SH-SY5Y (cell line): ENCODE measurements around the gene ATRNL1.

Experiments
- GATA2 ChIP-seq: IDR thresholded peaks from 2 replicates; pipeline ENCODE4 v1.6.1; 2011; ENCODE audit warnings: mild to moderate bottlenecking, low read depth, low read length
- GATA3 ChIP-seq: IDR thresholded peaks from 2 replicates; pipeline ENCODE4 v1.6.1; 2011; ENCODE audit warnings: low read depth, mild to moderate bottlenecking, low read length, moderate library complexity

Gene ATRNL1

DNA sequence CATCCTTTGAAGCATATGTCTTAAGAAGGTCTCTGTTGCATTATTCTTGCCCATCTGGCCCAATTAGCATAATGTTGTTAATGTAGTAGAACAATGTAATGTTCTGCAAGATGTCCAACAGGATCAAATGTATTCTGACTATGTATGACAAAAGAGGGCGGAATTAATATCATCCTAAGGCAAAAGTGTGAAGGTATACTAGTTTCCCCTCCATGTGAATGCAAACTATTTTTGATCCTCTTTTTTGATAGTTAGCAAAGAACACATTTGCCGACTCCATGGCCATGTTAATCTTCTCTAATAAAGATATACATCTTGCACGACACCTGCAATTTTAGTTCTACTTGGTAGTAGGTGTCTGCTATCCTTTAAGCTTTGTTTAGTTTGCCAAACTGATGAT is 157.6 kb downstream of the ATRNL1 start:
- no peak for TF ChIP-seq GATA2
- TF ChIP-seq GATA3, result no peak

DNA sequence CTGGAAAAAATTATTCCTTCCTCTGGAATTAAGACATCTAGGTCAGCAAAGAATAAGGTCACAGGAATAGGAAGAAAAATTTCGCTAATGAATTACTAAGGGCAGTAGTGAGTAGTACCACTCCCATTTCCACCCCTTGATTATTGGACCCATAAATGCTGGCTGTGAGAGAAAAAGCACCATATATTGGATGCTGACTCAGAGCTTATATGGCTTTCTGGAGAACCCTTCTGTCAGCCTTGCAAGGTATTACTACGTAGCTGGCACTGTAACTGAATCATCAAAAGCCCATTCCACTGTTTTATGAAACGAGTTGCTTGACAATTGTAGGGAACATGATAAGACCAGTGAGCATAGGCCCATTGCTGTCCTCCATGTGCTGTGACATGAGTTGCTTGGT is 179.3 kb downstream of the ATRNL1 start:
- TF ChIP-seq GATA2 (no peak), GATA3 (no peak)

DNA sequence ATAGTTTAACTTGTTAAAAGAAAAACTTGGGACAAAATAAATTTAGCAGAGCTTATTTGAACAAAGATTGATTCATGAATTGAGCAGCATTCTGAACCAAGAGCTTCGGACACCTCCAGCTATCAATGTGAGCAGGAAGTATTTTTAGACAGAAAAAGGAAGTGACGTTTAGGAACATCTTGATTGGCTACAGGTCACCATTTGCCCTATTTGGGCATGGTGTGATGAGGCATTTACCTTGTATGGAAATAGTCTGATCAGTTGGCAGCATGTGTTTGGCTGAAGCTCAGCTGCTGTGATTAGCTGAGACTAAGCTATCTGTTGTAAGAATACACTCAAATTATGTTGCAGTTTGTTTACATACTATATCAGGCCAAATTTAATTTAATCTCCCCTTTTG is 185.1 kb downstream of the ATRNL1 start:
- TF ChIP-seq GATA2 (no peak), GATA3 (no peak)

DNA sequence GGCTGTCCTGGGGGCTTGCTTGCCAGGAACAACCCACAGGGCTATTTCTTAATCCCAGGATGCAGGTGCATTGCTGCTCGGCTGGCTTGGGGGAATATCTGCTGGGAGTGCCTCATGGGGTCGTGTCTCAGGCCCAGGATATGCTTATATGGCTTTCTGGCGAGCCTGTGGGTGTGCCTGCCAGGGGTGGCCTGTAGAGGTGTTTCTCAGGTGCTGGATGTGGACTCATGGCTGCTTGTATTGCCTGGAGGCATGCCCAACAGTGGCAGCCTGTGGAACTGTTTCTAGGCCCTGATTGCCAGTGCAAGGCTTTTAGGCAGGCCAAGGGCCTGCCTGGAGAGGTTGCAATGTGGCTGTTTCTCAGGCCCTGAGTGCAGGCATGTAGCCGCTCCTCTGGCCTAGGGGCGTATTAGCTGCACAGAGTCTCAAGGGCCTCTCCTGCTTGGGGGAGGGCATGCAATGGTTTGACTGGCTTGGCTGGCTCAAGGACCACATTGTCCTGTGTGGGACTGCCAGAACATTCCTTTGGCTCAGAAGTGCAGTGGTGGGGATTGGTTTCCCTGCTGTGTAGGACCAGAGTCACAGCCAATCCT is 202.1 kb downstream of the ATRNL1 start:
- TF ChIP-seq GATA2, result no peak
- no peak for TF ChIP-seq GATA3

DNA sequence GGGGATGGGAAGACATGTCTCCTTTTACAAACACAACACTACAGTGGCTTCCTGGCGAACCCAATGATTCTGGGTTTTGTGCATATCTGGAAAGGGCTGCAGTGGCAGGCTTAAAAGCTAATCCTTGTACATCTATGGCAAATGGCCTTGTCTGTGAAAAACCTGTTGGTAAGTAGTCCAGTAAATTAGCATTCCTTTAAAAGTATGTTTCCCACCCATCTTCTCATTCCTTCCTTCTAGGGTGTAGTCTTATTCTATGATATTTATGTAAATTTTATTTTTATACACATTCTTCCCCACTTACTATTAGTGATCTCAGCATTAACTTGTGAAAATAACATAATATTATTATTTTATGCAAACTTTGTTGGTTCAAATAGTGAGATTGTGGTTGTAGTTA is 206.9 kb downstream of the ATRNL1 start:
- TF ChIP-seq GATA3 (no peak), GATA2 (no peak)

DNA sequence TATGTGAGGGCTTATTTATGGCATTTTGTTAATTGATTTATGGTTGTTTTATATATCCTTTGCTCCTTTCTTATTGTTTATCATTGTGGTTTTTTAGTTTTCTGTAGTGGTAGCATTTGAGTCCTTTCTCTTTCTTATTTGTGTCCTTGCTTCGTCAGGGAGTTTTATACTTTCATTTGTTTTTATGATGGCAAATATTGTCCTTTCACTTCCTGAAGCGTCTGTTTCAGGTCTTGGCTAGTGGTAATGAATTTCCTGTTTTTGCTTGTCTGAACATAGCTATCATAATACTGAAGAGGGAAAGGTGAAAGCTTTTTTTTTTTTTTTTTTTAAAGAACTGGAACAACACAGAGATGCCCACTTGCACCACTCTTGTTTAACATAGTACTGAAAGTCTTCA is 228.2 kb downstream of the ATRNL1 start:
- TF ChIP-seq GATA3 (no peak), GATA2 (no peak)

DNA sequence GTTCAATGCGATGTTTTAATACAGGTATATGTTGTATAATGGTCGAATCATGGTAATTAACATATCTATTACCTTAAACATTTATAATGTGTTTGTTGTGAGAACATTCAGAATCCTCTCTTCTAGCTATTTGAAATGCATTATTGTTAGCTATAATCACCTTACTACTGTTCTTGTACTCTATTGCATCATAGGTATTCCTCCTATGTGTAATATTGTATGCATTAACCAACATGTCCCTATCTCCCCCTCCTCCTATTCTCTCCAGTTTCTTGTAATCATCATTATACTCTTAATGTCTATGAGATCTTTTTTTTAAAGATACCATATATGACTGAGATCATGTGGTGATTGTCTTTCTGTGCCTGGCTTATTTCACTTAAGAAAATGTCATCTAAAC is 235.2 kb downstream of the ATRNL1 start:
- TF ChIP-seq GATA3, result no peak
- no peak for TF ChIP-seq GATA2

DNA sequence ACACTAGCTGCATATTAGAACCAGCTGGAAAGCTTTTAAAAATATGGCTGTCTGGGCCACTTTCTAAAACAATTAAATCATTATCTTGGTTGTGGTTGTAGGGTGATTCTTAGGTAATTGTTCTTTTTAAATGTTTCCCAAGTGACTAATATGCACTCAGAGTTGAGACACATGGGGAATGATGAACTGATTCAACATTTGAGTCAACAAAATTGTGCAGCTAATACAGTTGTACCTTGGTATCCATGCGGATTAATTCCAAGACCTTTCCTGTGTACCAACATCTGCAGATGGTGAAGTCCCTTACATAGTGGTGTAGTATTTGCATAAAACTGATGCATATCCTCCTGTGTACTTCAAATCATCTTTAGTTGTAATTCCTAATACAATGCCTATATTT is 242.2 kb downstream of the ATRNL1 start:
- no peak for TF ChIP-seq GATA2
- no peak for TF ChIP-seq GATA3

DNA sequence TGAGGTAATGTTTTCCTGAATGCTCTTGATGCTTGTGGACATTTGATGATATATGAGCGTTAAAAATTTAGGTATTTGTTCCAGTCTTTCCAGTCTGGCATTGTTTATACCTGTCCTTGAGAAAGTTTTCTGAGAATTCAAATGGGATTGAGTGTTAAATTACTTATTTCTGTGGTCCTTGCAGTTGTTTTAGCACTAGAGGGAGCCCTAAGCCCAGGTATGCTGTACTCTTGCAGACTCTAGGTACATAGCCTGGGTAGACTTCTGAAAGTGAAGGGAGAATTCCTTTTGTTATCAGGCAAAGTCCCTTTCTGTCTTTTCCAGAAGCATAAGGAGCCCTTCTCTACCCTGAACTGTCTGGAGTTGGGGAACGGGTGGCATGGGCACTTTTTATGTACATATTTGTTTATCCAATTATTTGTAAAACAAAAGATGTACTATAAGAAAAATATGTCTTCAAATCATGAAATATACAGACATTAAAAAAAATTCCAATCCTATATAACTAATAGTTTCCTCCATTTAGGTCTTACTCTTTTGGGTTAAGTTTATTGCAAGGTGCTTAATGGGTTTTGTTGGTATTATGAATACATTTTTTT is 262.1 kb downstream of the ATRNL1 start:
- TF ChIP-seq GATA2 (no peak), GATA3 (no peak)

DNA sequence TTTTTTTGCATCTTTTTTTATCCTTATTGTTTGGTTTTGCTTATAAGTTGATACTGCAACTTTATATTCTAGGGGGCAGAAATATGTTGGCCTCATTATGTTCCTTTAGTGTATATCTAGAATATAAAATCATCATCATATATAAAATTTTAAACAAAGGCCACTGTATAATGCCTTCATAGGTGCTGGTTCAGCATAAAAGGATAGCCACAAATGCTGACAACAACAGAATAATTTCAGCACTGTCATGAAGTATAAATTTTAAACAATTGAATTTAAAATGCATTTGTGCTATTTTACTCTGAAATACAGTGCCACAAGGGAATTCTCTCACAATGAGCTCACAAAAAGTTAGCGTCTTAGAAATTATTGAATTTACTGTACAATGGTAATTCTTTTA is 285.9 kb downstream of the ATRNL1 start:
- TF ChIP-seq GATA3 (no peak), GATA2 (no peak)

DNA sequence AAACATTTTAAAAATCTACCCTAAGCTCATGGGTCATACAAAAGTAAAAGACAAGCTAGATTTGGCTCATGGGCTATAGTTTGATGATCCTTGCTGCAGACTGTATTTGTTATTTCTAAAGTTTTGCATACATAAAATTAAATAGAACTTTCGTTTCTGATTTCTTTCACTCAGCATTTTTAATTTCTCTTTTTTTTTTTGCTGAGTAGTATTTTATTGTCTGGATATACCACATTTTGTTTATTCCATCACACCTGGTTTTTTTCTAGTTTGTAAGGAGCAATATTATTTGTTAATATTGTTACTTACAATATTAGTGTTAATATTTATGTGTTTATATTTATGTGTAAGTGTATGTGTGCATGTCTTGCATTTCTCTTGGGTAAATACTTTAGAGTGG is 291.5 kb downstream of the ATRNL1 start:
- TF ChIP-seq GATA3 (no peak), GATA2 (no peak)

DNA sequence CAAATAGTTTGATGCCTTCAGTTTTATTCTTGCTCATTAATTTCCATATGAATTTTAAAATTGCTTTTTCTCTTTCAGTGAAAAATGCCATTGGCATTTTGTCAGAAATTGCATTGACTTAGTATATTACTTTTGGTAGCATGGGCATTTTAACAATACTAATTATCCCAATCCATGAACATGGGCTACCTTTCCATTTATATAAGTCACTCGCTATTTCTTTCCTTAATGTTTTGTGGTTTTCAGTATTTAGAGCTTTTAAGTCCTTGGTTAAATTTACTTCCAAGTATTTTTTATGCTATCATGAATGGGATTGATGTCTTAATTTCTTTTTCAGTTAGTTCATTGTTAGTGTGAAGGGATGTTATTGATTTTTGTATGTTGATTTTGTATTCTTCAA is 297.4 kb downstream of the ATRNL1 start:
- TF ChIP-seq GATA3, result no peak
- TF ChIP-seq GATA2, result no peak

DNA sequence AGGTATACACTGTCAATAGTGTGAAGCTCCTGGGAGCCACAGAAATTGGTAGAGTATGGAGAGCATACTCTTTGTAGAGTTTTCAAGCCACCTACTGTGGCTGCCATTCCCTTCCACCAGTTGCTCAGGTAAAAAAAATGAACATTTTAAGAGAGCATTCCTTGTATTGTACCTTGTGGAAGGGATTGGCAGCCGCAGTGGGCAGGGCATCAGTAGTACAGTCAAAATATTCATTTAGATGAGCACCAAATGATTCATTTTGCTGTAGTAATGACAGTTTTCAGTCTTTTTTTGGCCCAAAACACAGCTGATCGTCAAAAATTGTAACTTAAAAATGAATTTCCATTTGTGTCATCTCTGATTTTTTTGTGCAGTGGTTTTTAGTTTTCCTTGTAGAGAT is 304.9 kb downstream of the ATRNL1 start:
- no peak for TF ChIP-seq GATA2
- no peak for TF ChIP-seq GATA3

DNA sequence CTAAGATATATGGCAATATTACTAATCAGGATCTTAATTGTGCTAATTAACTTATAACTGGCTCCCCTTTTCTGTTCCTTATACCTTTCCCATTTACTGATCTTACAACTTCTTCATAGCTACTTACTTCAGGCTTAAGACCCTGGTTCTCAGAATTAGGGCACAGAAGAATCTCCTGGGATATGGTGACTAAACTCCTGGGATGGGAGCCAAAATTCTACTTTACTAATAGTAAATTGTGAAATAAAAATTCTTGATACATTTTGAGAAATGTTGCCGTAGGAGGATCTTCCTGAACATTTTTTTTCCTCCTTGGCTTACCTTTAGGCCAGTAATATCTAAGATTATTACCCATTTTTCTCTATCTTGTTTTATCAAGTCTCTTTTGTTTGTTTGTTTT is 309.5 kb downstream of the ATRNL1 start:
- no peak for TF ChIP-seq GATA2
- TF ChIP-seq GATA3, result no peak

DNA sequence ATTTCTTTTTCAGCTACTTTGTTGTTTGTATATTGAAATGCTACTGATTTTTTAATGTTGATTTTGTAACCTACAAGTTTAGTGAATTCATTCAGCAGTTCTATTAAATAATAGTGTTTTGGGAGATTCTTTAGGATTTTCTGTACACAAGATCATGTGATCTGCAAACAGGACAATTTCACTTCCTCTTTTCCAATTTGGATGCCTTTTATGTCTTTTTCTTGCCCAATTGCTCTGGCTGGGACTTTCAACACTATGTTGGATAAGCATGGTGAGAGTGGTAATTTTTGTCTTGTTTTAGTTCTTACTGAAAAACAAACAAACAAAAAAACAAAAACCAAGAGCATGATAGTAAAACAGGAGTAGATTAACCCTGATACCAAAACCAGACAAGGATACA is 316.2 kb downstream of the ATRNL1 start:
- TF ChIP-seq GATA3, result no peak
- no peak for TF ChIP-seq GATA2

DNA sequence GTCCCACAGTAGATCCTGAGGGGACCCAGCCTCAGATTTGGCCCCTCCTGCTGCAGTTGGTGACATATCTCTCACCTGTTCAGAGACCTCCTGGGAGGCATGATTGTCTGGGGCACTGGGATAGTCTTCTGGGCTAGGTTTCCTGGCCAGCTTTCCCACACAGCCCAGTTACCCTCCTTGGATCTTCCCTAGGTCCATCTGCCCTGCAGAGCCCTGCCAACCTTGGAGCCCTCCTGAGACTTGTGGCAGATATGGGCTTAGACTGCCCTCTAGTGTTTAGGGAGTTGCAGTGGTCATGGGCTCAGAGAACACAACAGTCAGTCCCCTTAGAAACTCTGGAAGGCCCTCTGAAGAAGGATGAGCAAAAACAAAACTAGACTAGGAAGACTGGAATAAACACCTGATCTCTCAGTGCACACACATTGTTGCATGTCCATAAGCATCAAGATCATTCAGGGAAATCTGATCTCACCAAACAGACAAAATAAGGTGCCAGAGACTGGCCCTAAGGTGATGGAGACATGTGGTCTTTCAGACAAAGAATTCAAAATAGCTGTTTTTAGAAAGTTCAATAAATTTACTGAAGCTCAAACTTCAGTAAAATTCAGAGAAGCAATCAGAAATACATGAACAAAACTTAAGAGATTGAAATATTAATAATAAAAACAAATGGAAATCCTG is 324.6 kb downstream of the ATRNL1 start:
- no peak for TF ChIP-seq GATA3
- no peak for TF ChIP-seq GATA2
